C4-2B (cell line): Measurements from ENCODE around the gene HACD2.

Source experiments
- CTCF ChIP-seq: fragments of 450-650 bp; conservative IDR thresholded peaks from 2 replicates; pipeline ENCODE4 v1.5.1; 2017; ENCODE audit warnings: mild to moderate bottlenecking
- ZFX ChIP-seq: fragments of 450-650 bp; IDR thresholded peaks from 2 replicates; pipeline ENCODE4 v1.6.1; 2017

GRCh38 chr3:123475786-123476185 lies 109.1 kb downstream of the HACD2 start:
- TF ChIP-seq CTCF (no peak), ZFX (no peak)
